Midbrain (tissue), 1 donor: ENCODE results near the gene GALNT14.
A peak's percentile ranks its signal among the peaks of the same experiment; 100 is the strongest.
"Not testable (repeated sequence)": the region's sequence is repeated elsewhere in the genome, so short reads cannot be mapped to it uniquely, and the experiment has no call there.

Experiments used
- DNase-seq: peaks from one replicate; lab custom pipeline; 2025; lab: John Stamatoyannopoulos, UW

Gene GALNT14, protein sequence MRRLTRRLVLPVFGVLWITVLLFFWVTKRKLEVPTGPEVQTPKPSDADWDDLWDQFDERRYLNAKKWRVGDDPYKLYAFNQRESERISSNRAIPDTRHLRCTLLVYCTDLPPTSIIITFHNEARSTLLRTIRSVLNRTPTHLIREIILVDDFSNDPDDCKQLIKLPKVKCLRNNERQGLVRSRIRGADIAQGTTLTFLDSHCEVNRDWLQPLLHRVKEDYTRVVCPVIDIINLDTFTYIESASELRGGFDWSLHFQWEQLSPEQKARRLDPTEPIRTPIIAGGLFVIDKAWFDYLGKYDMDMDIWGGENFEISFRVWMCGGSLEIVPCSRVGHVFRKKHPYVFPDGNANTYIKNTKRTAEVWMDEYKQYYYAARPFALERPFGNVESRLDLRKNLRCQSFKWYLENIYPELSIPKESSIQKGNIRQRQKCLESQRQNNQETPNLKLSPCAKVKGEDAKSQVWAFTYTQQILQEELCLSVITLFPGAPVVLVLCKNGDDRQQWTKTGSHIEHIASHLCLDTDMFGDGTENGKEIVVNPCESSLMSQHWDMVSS

DNA sequence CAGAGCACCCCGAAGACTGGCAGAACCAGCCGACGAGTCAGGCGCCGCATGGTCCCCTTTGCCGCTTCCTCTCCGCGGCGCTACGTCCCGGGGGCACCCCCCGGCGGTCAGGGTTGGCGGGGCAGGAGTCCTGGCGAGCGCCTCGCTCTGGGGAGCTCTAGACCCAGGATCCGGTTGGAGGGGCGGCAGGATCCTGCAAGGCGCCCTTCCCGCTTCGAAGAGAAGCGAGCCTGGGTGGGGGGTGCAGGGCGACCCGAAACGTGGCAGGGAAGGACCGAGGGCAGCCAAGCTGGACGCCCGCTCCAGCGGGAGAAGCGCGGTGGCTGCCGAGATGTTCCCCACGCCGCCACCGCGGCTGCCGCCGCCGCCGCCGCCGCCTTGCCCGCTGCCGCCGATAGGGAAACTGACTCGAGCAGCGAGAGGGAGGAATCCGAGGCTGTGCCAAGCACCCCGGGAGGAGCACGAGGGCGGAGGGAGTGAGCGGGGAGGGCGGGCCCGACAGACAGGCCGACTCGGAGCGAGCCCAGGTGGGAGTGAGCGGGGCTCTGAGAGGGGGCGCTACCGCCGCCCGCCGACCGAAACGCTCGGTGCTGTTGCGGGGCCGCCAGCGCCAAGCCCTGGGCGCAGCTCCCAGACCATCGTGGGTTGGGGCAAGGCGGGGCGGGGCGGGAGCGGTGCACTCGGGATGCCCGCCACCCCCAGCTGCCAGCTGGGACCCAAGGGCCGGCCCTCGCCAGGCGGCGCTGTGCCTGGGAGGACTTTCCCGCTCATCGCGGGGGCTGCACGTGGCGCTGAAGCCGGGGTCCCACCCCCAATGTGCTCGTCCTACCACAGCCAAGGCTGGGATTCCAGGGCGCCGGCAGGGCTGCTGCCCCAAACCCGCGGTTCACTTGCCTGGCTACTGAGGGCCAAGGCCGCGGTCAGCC, at the start of gene GALNT14:
TSS of gene GALNT14 (minus strand) at position 404 of the 926 bp plus-strand sequence. CDS start at position 50, 354 bp downstream.
- DNase-seq, result peak; percentile 71

DNA sequence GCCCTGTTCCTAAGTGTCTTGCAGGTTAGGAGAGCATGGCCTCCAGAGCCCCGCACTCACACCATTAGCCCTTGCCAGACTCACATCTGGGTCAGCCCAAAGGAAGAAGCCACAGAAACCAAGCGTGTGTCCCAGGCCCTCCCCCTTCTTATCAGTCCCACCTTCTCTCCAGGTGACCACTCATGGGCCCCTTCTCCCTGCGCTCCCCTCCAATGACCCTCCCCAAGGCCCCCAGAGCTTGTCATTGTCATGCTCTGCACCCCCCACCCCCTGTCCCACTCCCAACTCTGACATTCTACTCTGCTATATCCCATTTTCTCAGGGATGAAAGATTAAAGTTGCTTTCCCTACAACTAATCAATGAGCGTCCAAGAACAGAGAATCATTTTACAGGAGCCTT, 48.9 kb upstream of the GALNT14 start:
- no peak for DNase-seq

DNA sequence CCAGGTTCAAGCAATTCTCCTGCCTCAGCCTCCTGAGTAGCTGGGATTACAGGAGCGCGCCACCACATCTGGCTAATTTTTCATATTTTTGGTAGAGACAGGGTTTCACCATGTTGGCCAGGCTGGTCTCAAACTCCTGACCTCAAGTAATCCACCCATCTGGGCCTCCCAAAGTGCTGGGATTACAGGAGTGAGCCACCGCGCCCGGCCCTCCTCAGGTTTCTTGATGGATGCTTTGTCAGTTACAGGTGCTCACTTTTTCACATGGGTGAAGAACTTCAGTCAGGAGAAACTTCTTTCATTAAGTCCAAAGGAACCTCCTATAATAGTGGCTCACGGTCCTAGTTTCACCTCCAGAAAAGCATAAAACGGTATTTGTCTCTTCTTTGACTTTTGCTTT, 45.7 kb upstream of the GALNT14 start:
- DNase-seq, result not testable (repeated sequence)

GRCh38 chr2:31176742-31177141, 38.5 kb upstream of the GALNT14 start:
- DNase-seq, result no peak

- no peak for DNase-seq
Observed at GRCh38 chr2:31171142-31171541, 32.9 kb upstream of the GALNT14 start.

- peak; percentile 76 for DNase-seq
Observed at GRCh38 chr2:31170071-31170698, 31.9 kb upstream of the GALNT14 start.

GRCh38 chr2:31168291-31168690, 30.1 kb upstream of the GALNT14 start:
- DNase-seq, result no peak

GRCh38 chr2:31166925-31167324, 28.7 kb upstream of the GALNT14 start:
- DNase-seq, result no peak

DNA sequence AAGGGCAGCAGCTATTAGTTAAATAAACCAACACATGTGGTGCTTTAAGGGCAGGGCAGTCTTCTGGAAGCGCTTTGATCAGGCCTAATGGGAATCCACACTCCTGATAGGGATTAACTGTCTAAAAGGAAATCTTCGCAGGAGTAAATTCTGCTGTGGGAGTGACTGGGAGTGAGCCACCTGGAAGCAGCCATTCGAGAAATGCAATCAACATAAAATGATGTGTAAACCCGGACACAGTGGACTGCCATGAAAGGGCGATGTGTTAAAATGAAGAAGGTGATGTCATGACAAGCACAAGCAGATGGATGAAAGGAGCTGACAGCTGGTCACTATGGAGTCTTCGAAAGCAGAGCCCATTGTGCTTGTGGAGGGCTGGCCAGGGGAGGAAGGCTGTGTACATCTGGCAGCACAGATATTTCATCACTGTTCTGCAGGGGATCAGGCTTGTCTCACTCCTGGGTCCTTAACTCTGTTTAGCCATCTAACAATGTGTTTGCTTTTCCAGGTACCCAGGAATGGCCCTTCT, 24.8 kb upstream of the GALNT14 start:
- no peak for DNase-seq

- DNase-seq, result no peak
Observed at GRCh38 chr2:31161637-31162036, 23.4 kb upstream of the GALNT14 start.

- no peak for DNase-seq
Observed at GRCh38 chr2:31151501-31151900, 13.3 kb upstream of the GALNT14 start.

DNA sequence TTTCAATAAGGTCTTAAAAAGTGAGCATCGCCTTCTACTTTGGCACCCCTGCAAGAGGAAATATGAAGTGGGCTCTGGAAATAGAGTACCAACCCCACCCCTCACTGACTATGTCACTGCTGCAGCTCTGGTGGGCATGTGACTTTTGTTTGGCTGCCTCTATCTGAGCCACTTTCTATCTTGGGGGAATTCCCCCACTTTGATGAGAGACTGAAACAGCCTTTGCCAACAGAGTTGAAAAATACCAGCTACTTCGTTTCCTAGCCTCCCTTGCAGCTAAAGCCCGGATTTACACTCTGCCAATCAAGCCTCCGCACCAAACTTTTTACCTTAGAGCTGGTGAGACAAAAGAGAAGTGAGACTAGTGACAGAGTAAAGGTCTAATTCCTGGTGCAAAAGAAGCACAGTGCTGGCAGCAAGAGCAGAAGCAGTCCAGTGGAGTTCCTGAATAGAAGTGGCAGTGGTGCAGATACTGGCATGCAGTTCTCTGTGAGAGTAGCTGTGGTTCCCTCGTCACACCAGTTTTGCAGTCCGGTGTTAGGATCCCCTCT, 12.0 kb upstream of the GALNT14 start:
- no peak for DNase-seq

GRCh38 chr2:31148514-31148913, 10.3 kb upstream of the GALNT14 start:
- no peak for DNase-seq

DNA sequence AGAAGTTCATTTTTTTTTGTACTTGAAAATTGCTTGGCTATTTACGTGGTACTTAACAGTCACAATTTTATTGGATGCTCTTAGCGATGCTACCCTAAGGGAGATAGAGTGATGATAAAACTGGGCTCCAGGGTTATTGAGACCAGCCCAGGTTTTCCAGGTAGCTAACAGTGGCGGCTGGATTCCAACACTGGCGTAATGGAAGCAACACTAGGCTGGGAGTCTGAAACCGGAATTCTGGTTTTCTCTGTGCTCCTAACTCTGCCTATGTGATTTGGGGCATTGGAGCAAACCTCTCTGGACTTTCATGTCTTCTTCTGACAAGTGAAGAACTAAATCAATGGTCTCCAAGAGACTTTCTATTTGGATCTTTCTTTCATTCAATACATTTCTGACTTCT, 9.4 kb upstream of the GALNT14 start:
- no peak for DNase-seq

- DNase-seq, result no peak
Observed at GRCh38 chr2:31142110-31142509, 3.9 kb upstream of the GALNT14 start.

GRCh38 chr2:31141443-31142085, 3.3 kb upstream of the GALNT14 start:
- DNase-seq, result no peak

DNA sequence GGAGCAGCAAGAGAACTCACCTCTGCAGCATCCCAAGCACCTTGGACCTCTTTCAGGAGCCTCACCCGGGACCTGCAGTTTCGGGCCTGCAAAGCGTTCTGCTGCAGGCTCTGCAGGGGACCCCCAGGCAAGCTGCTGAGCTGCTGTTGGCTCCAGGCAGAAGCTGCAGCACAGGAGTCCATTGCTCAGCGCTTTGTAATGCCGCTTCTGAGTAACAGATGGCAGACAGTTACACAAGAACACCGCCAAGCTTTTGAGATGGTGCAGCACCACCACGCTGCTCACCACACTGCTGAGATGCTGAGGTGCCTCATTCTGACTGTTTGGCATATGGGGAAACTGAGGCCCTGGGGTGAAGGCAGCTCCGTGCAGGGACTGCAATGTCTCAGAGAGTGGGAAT, 1.9 kb upstream of the GALNT14 start:
- no peak for DNase-seq

- no peak for DNase-seq
Observed at GRCh38 chr2:31139671-31140070, 1.4 kb upstream of the GALNT14 start.

DNA sequence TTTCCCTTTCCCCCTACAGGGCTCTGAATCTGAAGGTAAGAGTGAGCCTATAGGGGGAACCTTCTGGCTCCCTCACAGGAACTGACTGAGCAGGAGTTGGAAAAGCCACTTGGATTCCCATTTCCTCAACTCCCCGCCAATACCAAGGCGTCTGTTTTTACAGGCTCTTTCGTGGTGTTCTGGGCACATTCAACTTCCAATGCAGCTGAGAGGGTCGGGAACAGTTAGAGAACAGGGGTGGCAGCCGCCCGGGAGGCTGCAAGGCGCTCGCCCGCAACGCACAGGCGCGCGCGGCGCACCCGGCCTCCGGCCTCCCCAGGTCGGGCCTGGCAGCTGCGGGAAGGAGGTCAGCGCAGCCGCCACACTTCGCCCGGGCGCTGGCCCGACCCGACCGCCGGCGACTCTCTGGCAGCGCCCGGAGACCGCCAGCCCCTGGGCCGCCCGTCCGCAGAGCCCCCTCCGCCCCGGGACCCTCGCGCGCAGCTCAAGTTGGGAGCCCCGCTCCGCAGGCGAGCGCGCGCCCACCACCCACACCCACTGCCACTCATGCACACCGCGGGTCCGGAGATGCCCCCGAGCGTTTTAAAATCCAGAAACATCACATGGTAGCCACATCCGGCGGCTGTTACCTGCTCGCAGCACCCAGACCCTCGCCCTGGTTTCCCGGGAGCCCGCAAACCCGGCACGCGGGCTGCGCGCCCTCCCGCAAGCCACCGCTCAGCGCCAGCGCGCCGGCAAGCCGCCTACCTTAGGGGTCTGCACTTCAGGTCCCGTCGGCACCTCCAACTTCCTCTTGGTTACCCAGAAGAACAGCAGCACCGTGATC, 816 bp downstream of the GALNT14 start:
- no peak for DNase-seq

GRCh38 chr2:31136732-31137131, 1.5 kb downstream of the GALNT14 start:
- DNase-seq, result no peak
